Stimulated activated CD8-positive, alpha-beta memory T cell treated with anti-CD3 and anti-CD28 coated beads, Interleukin-2, amount 100 ng/mL, for 1 hour (primary cell): Measurements from ENCODE around the gene ALG9.

Source experiments
- DNase-seq, 2 donors: peaks; one replicate each; pipeline ENCODE4 v3.0.0-alpha.2; 2020; ENCODE audit warnings: low read depth in 2 of 2

Gene ALG9

DNA sequence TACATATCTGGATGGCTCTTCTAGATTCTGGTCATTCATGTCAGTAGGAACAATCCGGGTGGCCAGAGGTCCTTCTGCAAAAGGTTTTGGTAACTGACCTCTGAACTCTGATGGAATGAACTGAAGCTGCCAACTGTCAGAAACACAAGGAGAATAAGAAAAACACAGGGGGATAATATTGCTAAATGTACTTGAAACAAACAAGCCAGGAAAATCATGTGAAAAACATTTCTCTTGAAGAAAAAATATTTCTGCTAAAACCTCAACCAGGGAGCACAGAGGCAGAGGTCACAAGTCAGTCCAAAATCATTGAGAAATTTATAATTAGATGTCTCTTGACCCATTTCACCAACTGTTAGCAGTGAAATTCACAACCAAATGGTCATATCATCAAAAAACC is 35.2 kb downstream of the ALG9 start:
- no peak for DNase-seq

DNA sequence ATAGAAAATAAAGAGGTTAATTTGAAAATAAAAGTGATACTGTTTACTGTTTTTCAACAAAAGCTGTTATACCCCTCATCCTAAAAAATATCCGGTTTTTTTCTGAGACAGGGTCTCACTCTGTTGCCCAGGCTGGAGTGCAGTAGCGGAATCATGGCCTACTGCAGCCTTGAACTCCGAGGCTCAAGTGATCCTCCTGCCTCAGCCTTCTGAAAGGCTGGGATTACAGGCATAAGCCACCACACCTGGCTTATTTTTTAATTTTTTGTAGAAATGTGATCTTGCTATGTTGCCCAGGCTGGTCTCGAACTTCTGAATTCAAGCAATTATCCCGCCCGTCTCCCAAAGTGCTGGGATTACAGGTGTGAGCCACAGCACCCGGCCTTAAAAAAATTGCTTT is 35.7 kb downstream of the ALG9 start:
- no peak for DNase-seq

DNA sequence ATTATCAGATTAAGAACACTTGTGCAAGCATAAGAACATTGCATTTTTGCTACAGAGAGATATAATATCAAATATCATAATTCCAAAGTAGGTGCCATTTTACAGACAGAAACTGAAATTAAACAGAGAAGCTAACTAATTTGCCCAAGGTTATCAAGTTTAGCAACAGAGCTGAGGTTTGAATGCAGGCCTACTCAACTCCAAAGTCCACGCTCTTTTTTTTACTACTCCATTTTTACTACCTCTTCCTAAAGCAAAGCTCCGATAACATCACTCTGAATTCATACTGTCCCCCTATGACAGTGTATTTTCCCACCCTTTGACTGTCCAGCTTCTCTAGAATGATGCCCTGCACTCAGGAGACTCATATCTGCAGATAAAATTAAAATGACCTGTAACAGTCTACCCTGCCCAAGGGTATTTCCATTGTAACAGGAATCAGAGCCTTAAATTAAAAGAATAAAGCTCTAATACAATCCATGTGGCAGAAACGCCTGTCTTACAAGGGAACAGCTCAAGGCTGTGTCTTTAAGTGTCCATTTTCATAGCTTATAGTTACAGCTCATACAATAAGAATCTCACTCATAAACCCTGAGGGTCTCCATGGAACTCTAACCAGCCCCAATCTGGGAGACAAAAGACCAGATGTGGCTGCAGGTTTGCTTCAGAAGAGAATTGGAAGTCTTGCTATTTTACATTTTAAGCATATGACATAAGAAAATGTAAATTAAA is 36.8 kb downstream of the ALG9 start:
- no peak for DNase-seq

DNA sequence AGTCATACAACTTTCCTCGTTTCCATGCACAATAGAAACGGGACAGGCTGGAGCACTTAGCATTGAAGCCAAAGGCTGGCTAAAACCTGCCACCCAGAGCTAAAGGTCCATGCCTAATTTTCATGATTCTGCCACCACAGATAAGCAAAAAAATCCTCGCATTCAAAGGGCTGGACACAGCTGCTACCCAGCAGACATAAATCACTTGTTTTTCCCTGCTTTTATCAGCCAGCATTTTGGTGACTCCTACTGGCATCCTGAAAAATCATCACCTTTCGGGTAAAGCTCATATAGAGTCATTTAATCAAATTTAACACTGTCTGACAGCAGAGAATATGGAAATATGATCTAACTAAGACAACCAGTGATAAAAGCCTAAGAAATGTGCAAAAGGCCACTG is 37.9 kb downstream of the ALG9 start:
- DNase-seq: no peak

DNA sequence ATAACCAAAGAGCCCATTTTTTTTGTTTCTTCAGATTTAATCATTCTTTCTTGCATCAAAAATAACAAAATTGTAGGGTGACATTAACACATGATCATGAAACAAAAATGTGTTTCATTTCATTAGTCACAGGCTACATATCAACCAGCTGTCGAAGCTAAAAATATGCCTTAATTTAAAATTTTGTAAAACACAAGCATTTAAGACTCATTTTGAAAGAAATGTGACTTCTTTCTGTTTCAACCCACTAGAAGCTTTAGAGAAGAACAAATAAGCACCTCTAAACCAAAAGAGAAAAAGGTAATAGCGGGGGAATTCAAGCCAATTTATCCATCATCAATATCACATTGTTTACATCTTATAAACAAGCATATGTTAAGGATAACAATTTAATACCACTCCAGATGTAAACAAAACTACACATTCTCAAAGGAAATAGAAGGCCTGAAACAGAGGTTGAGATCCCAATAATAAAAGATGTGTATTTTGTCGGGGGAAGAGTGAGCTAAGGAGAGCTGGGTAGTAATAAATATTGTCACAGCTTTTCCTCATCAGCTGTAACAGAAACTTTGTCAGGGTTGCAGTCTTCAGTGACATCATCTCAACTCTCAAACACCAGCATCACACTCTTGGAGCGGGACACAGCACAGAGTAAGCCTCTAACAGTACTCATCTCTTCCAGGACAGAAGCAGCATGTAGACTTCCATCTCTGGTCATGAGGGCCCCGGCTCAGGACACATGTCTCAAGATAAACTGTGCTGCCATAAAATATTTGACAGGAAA is 42.0 kb downstream of the ALG9 start:
- DNase-seq: no peak

DNA sequence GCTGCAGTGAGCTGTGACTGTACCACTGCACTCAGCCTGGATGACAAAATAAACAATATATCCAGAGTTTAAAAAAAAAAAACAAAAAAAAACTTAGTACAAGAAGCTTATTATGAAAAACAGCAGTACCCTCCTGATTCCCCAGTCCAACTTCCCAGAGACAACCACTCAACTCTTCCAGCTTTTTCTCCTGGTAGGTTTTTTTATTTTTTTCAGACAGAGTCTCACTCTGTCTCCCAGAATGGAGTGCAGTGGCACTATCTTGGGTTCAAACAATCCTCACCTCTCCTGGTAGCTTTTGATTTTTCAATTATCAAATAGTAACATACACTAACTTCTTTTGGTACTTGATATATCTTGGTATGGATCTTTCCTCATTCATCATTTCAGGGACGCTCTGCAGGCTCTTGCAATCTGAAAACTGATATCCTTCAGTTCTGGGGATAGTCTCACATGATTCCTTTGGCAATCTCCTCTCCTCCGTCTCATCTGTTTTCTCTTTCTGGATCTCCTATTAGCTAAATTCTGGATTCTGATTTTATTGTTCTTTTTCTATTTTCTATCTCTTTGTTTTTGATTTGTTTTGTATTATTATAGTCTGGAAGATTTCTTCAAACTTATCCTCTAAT is 44.9 kb downstream of the ALG9 start:
- DNase-seq: no peak

DNA sequence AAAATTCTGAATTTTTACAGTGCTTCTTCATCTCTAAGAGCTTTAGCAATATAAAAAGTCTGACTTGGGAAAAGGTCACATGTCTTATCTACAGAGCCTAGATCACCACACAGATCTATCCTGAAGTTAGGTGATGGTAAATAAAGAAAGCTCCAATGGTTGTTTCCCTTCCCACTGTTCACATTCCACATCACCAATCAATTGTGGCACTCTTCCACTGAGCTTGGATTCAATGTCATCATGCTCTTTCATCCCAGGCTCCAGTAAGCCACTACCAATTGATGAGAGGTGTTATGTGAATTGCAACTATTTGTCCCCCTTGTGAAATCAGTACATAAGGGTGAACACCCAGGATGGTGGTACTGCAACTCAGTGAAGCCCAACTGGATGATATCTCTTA is 47.8 kb downstream of the ALG9 start:
- no peak for DNase-seq

DNA sequence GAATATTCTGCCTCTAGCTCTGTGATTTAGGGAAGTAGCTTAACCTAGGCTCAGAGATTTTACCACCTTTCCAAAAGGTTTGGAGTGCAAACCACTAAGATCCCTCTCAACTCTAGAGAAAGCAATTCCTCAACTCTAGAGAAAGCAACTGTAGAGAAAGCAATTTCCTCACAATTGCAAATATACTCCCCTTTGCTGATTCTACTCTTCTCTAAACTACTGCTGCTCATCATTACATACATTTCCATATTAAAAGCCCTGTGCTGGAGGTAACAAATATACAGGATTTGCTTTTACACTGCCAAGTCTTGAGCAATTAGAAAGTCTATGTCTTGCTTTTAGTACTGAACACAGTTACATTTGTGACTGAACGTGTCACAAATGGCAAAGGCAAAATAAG is 48.2 kb downstream of the ALG9 start:
- no peak for DNase-seq

DNA sequence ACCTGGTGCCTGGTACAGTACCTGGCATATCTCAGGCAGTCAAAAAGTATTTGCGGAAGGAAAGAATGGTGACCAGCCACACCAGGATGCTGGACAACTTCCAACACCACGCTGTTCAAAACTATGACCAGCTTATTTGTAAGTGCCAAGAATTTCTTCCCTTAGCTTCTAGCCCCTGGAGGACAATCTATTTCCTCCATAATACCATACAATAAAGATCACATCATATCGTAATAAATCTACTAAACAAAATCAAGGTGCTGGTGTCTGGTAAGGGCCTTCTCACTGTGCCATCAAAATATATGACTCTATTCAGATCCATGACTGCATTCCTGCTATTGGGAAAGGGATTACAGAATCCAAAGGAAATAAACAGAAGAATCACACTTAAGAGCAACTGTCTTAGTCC is 51.5 kb downstream of the ALG9 start:
- no peak for DNase-seq

DNA sequence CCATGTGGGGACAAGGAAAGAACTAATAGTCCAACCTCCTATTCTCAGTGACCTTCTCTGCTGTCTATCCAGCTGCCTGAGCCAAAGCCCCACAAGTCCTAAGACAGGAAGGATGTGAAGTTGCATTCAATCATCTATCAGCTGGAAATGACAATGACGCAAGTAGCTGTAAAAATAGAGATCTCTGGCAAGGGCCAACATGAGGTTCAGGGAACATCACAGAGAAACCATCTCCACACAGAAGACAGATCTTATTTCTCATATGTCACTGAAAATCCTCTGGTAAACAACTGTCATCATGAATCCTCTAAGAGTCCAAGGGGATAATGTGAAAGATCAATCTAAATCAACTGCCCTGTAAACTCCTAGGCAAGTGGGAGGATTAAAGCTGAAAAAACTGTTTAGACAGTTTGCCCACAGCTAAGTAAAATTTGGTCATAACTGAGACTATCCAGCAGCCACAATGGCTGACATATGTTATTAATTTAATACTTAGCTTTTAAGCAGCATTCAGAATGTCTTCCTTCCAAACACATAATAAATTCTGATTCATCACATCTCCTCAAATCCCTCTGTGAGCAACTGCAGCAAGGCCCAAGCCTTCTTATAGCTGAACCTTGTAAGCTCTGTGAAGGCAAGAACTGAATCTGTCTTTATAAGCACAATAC is 52.1 kb downstream of the ALG9 start:
- no peak for DNase-seq

DNA sequence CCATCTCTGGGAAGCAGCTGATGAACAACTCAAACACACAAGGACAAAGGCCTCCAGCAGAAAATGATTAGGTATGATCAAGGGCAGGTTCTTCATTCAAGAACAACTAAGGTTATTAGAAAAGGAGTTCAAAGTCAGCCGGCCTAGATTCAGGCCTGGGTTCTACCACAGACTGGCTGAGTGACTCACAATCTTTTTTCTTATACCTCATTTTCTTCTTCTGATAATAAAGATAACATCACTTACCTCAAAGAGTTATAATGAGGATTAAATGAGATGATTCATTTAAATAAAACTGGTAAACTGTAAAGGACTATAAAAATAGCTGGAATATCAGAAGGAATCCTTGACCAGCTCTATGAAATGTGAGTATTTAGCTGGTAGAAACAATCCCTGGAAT is 55.9 kb downstream of the ALG9 start:
- DNase-seq: no peak

DNA sequence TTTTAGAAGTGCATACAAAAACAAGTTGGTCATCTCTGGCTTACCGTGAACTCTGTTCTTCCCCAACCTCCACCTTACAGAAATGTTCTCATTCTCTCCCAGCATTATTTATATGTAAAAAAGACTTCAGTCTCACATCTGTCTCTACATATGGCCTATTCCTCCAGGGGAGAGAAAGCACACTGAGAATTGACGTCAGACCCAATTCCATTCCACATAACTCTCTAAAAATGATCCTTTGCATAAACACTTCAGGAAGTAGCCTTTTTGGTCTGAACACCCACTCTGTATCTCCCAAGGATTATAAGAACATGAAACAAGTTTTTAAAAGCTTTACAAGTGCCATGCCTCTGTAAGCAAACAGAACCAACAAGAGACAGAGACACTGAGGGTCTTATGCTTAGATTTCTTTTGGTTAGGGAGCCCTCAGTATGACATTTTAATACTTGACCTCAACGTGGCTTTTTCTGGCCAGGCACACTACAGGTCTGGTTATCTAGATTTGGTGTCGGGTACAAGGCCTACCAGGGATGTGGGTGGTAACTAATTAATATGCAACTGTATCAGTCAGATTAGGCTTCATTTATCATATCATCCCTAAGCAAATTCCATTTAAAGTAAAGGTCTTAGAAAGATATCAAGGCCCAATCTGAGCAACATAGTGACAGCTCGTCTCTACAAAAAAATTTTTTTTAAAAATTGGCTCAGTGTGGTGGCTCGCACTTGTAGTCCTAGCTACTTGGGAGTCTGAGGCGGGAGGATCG is 56.6 kb downstream of the ALG9 start:
- DNase-seq: no peak

DNA sequence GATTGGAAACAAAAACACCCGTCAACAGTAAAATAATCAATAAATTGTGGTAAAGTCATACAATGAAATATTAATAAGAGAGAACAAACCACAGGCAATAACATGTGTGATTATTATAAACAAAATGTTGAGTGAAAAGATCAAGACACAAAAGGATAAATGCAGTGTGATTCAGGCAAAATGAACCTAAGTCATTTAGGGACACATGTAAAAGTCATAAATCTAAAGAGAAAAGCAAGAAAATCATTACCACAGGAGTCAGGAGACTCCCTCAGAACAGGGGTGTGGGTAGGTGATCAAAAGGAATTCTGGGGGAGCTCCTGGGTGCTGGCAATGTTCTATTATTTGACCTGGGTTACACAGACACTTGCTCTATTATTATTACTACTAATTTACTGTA is 57.3 kb downstream of the ALG9 start:
- no peak for DNase-seq

DNA sequence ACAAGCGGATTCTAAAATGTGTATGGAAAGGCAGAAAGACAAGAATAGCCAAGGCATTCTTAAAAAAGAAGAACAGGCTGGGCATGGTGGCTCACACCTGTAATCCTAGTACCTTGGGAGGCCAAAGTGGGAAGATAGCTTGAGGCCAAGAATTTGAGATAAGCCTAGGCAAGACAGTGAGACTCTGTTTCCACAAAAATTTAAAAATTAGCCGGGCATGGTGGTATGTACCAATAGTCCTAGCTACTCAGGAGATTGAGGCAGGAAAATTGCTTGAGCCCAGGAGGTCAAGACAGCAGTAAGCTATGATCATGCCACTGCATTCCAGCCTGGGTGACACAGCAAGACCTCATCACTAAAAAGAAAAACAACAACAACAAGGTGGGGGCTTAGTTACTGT is 59.2 kb downstream of the ALG9 start:
- no peak for DNase-seq

DNA sequence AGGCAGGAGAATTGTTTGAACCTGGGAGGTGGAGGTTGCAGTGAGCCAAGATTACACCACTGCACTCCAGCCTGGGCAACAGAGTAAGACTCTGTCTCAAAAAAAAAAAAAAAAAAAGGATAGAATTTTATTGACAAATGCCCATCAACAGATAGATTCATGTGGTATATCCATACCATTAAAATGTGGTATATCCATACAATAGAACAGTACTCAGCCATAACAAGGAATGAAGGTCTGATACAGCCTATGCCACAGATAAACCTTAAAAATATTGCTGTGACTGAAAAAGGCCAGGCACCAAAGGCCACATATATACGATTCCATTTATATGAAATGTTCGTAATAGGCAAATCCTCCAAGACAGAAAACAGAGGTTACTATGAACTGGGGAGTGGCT is 59.9 kb downstream of the ALG9 start:
- DNase-seq: no peak

DNA sequence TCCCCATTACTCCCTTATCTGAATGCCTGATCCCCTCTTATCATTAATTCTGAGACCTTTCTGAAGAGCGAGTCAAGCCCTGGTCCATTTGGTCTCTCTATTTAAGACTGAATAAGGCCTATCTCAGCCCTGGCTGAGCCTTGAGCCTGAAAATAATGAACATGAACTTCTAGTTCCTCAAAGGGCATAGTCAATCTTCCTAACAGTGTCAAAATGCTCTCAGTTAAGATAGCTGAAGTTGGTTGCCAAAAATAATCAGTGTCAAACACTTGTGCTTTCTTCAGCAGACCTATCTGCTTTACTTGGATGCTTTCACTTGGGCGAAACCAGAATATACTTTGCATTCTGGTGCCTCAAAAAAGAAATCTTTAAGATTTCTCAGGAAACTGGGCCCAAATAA is 62.5 kb downstream of the ALG9 start:
- no peak for DNase-seq

DNA sequence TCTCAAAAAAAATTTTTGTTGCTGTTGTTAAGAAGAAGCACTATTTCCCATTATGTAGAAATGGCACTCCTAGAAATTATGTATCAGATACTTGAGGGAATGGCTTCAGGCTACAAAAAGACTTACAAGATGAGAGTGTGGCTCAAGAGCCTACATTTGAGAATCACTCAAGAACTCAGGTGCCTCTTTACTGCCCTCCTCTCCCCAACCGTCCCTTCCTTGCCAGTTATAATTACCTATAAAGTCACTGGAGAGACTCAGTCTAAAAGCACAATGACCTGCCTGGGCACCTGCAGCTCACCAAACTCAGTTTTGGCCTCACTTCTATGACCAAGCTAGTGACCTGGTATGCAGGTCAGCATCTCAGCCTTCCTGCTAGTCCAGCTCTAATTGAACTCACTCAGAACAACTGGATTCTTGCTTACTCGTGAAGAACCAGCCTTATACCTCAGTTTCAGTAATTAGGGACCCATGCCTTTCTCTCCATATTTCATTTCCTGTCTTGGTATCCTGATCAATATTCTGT is 63.3 kb downstream of the ALG9 start:
- no peak for DNase-seq

DNA sequence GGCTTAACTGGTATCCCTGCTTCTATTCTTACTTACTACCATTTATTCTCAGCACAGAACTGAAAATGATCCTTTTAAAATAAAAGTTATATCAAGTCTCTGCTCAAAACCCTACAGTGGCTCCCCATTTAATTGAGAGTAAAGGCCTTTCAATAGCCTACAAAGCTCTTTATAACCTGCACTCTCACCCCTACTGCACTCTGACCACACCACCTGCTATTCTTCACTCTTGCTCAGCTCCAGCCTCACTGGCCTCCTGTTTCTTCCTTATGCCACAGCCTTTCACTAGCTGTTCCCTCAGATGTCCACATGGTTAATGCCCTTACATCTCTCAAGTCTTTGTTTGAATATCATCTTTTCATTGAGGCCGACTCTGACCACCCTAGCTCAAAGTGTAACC is 64.3 kb downstream of the ALG9 start:
- no peak for DNase-seq

DNA sequence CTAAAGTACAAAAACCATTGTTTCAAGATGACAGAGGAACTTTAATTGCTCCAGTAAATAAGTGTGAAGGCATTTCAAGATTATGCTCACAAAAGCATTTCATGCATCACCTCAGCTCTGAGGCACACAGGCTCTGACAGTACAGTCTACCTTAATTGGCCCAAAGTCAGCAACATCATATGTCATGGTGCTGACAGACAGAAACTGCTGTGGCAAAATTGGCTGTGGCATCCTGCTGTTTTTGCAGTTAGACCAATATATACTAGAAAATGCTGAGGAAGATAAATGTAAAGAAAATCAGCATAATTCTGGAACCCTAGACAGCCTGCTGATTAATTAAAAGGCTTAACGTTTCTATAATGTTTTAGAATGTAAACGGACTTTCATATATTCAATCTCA is 70.2 kb downstream of the ALG9 start:
- DNase-seq: no peak

DNA sequence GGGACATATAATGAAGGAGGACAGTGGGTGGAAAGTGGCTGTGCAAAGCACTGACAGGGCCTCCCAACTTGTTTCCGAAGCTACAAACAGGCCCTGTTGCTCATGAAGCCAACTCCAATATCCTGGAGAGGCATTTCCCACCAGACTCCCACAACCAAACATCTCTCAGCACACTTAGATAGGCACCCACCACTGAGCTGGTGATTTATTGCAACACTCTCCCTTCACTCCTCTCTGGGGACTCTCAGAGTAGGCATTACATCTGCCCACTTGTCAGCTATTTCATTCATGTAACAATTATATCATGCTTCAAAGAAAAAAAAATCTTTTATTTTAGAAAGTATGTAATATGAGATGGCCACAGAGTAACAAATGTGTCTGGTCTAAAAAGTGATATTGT is 73.1 kb downstream of the ALG9 start:
- DNase-seq: no peak

DNA sequence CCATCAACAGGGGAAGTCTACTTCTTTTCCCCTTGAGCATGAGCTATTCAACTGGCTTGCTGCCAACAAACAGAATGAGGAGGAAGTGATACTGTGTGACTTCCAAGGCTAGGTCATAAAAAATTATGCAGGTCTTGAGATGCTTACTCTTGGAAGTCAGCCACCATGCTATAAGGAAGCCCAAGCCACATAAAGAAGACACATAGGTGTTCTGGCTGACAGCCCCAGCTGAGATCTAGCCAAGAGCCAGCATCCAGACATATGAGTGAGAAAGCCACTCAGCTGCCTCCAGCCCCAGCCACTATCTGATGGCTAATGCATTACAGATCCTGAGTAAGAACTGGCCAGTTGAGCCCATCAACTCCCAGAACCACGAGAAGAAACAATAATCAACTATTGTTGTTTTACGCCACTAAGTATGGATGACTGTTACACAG is 74.2 kb downstream of the ALG9 start:
- DNase-seq: no peak

DNA sequence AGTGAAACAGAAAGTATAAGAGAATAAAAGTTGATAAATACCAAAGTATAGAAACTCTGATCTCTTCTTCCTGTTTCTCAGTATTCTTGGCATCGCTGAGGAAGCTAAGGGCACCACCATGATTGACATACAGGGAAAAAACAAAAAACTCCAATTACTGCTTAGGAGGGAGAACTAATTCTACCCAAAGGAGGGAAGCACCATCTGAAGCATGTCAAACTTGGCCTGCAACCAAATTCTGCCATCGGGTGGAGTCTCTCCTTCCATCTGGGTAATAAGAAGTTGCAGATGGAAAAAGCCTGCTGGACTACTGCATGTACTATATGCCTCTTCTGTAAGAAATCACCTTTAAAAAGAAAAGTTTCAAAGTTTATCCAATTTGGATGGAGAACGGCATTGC is 74.7 kb downstream of the ALG9 start:
- DNase-seq: no peak
